ENCODE data around the gene MYO18B. TPM values are rescaled to one million over a fixed set of nuclear protein-coding genes. Genes with fewer than 3 reads are reported as not detected.
A peak's percentile ranks its signal among the peaks of the same experiment; 100 is the strongest.

MYO18B gene
- polyA plus RNA-seq, 3 donors: not detected

DNA sequence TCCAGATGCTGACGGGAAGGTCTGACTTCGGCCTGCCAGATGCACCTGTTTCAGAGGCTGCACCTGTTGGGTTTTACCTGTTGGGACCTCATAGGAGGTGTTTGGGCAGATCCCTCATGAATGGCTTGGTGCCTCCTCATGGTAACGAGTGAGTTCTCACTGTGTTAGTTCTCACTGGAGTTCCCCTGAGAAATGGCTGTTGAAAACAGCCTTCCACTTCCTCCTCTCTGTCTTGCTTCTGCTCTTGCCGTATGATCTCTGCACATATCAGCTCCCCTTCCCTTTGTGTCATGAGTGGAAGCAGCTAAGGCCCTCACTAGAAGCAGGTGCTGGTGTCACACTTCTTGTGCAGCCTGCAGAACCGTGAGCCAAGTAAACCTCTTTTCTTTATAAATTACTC is 219.7 kb downstream of the MYO18B start:
- intact Hi-C loops (cut with micrococcal nuclease): no loop called here
- no peak for DNase-seq
- H3K36me3 ChIP-seq (replicated peaks in 1 of 2; ENCODE audit: control insufficient read depth in 1 of 2, insufficient read depth in 2 of 2, low read length in 2 of 2): no peaks in the 10 kb centered on the region
- H2AFZ ChIP-seq (ENCODE audit: insufficient read depth, low read depth, low read length, poor library complexity, severe bottlenecking): no peak overlapping the region
- peaks cover 4 to 7% (median 5%) of the 10 kb centered on the region in 3 donors for H3K27me3 Mint-ChIP-seq (ENCODE audit: low read depth in 3 of 3)
- H3K79me2 ChIP-seq (ENCODE audit: insufficient read depth, low read length): no peaks in the 10 kb centered on the region
- no peak overlapping the region for H3K4me3 Mint-ChIP-seq
- H3K4me2 ChIP-seq (replicated peaks; ENCODE audit: extremely low read depth, low read length, poor library complexity, severe bottlenecking): no peak overlapping the region
- no peak overlapping the region for H3K27ac Mint-ChIP-seq
- no peaks in the 10 kb centered on the region for H3K9me3 ChIP-seq (replicated peaks in 1 of 2; ENCODE audit: control insufficient read depth in 1 of 2, insufficient read depth in 1 of 2, low read length in 2 of 2)
- H3K4me1 ChIP-seq (ENCODE audit: control insufficient read depth in 1 of 2, insufficient read depth in 2 of 2, low read length in 2 of 2): no peaks in the 10 kb centered on the region
- H4K20me1 ChIP-seq (ENCODE audit: insufficient read depth, low read length): no peaks in the 10 kb centered on the region
- no peaks in the 10 kb centered on the region for H3K4me1 Mint-ChIP-seq
- H3K9me3 Mint-ChIP-seq: peaks cover 0 to 9% (median 3%) of the 10 kb centered on the region in 7 donors
- TF ChIP-seq, protein P1, sequence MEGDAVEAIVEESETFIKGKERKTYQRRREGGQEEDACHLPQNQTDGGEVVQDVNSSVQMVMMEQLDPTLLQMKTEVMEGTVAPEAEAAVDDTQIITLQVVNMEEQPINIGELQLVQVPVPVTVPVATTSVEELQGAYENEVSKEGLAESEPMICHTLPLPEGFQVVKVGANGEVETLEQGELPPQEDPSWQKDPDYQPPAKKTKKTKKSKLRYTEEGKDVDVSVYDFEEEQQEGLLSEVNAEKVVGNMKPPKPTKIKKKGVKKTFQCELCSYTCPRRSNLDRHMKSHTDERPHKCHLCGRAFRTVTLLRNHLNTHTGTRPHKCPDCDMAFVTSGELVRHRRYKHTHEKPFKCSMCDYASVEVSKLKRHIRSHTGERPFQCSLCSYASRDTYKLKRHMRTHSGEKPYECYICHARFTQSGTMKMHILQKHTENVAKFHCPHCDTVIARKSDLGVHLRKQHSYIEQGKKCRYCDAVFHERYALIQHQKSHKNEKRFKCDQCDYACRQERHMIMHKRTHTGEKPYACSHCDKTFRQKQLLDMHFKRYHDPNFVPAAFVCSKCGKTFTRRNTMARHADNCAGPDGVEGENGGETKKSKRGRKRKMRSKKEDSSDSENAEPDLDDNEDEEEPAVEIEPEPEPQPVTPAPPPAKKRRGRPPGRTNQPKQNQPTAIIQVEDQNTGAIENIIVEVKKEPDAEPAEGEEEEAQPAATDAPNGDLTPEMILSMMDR (IDR thresholded peaks at IDR 0.05): no peak
- H3K27me3 ChIP-seq (ENCODE audit: control insufficient read depth in 2 of 2, insufficient read depth in 2 of 2, low read length in 2 of 2): peaks cover 6 to 7% of the 10 kb centered on the region in 2 donors
- no peak overlapping the region for H3K27ac ChIP-seq (ENCODE audit: low read depth in 1 of 2, low read length in 2 of 2)
- 70% methylated on average over 5 of the region's 5 CpGs for WGBS (ENCODE audit: insufficient coverage)
- no peaks in the 10 kb centered on the region for H3K36me3 Mint-ChIP-seq
- no peak overlapping the region for H3K4me3 ChIP-seq (replicated peaks in 1 of 3; ENCODE audit: low read depth in 2 of 3, low read length in 3 of 3)
- H3K9ac ChIP-seq (ENCODE audit: insufficient read depth, low read length, poor library complexity, severe bottlenecking): no peak overlapping the region

DNA sequence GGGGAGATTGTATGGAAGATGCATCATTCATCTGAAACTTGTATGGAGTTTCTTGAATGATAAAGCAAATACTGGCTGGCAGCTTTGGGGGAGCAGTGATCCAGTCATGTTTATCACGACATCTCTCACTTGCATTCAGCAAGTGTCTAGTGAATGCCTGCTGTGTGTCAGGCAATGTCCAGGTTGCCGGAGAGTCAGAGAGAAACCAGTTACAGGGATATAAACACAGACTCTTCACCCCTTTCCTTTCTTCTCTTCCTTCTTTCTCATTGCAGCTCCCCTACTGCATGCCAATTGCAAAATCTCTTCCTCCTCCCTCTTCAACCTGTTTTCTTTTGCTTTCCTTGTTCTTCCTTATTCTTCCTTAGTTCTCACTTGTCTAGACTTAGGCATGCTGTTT is 220.7 kb downstream of the MYO18B start:
- peaks cover 2 to 7% (median 5%) of the 10 kb centered on the region in 3 donors for H3K27me3 Mint-ChIP-seq (ENCODE audit: low read depth in 3 of 3)
- 96% methylated on average over 2 of the region's 2 CpGs for WGBS (ENCODE audit: insufficient coverage)
- Histone ChIP-seq H3K36me3 (replicated peaks in 1 of 2; ENCODE audit: control insufficient read depth in 1 of 2, insufficient read depth in 2 of 2, low read length in 2 of 2) (no peaks in the 10 kb centered on the region), H3K4me3 (replicated peaks in 1 of 3; ENCODE audit: low read depth in 2 of 3, low read length in 3 of 3) (no peak overlapping the region), H3K9ac (ENCODE audit: insufficient read depth, low read length, poor library complexity, severe bottlenecking) (no peak overlapping the region), H3K27me3 (ENCODE audit: control insufficient read depth in 2 of 2, insufficient read depth in 2 of 2, low read length in 2 of 2) (peaks cover 6 to 8% of the 10 kb centered on the region in 2 donors), H4K20me1 (ENCODE audit: insufficient read depth, low read length) (no peaks in the 10 kb centered on the region), H3K9me3 (replicated peaks in 1 of 2; ENCODE audit: control insufficient read depth in 1 of 2, insufficient read depth in 1 of 2, low read length in 2 of 2) (no peaks in the 10 kb centered on the region), H3K27ac (ENCODE audit: low read depth in 1 of 2, low read length in 2 of 2) (no peak overlapping the region), H3K4me2 (replicated peaks; ENCODE audit: extremely low read depth, low read length, poor library complexity, severe bottlenecking) (no peak overlapping the region), H2AFZ (ENCODE audit: insufficient read depth, low read depth, low read length, poor library complexity, severe bottlenecking) (no peak overlapping the region), H3K79me2 (ENCODE audit: insufficient read depth, low read length) (no peaks in the 10 kb centered on the region), H3K4me1 (ENCODE audit: control insufficient read depth in 1 of 2, insufficient read depth in 2 of 2, low read length in 2 of 2) (no peaks in the 10 kb centered on the region)
- no peaks in the 10 kb centered on the region for H3K4me1 Mint-ChIP-seq
- TF ChIP-seq, protein P1 (IDR thresholded peaks at IDR 0.05): no peak
- no peaks in the 10 kb centered on the region for H3K36me3 Mint-ChIP-seq
- H3K9me3 Mint-ChIP-seq: peaks cover 0 to 9% (median 3%) of the 10 kb centered on the region in 7 donors
- intact Hi-C loops (cut with micrococcal nuclease): no loop called here
- H3K27ac Mint-ChIP-seq: peak overlapping the region in 1 of 7 donors; percentile 16
- no peak overlapping the region for H3K4me3 Mint-ChIP-seq
- DNase-seq: no peak
